Uterus (tissue), 2 donors: ENCODE data around the gene SEC24D.

Experiments used
- POLR2A ChIP-seq, 2 donors: fragments of 450-650 bp; IDR thresholded peaks; one replicate each; pipeline ENCODE4 v1.6.1; 2016; ENCODE audit warnings: antibody characterized with exemption in 2 of 2, mild to moderate bottlenecking in 1 of 2, moderate library complexity in 1 of 2
- TF ChIP-seq, protein P1 (sequence below), 4 experiments: fragments of 200-600 bp in 2 of 4; fragments of 450-650 bp in 2 of 4; sonication (generic) in 2 of 4; IDR thresholded peaks; one replicate each; pipeline ENCODE4 v1.5.1; 2016 to 2019; ENCODE audit warnings: antibody characterized with exemption in 4 of 4, mild to moderate bottlenecking in 2 of 4, moderate library complexity in 1 of 4

DNA sequence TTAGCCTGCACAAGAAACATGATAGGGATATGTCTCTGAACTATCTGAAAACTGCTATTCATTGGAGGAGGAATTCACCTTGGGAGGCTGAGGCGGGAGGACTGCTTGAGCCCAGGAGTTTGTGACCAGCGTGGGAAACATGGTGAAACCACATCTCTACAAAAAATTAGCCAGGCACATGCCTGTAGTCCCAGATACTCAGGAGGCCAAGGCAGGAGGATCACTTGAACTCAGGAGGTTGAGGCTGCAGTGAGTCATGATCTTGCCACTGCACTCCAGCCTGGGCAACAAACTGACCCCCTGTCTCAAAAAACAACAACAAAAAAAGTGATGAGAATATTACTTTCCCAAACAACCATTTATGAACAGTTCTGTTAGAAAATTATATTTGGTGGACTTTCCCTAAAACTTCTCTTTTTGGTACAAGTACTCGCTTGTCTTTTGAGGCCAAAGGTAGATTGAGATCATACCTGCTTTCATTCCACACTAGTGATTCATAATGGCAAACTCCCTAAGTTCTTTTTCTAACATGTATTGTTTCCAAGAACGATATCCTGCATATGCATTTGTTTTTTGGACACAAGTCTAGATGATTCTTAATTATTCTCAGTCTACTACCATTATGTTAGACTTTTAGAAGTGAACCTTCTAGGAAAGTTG, 117.3 kb downstream of the SEC24D start:
- TF ChIP-seq, protein P1, sequence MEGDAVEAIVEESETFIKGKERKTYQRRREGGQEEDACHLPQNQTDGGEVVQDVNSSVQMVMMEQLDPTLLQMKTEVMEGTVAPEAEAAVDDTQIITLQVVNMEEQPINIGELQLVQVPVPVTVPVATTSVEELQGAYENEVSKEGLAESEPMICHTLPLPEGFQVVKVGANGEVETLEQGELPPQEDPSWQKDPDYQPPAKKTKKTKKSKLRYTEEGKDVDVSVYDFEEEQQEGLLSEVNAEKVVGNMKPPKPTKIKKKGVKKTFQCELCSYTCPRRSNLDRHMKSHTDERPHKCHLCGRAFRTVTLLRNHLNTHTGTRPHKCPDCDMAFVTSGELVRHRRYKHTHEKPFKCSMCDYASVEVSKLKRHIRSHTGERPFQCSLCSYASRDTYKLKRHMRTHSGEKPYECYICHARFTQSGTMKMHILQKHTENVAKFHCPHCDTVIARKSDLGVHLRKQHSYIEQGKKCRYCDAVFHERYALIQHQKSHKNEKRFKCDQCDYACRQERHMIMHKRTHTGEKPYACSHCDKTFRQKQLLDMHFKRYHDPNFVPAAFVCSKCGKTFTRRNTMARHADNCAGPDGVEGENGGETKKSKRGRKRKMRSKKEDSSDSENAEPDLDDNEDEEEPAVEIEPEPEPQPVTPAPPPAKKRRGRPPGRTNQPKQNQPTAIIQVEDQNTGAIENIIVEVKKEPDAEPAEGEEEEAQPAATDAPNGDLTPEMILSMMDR (IDR thresholded peaks at IDR 0.05), result no peak
- no peak for TF ChIP-seq POLR2A (IDR thresholded peaks at IDR 0.05)
